KMS-11 (cell line): Measurements from ENCODE around the gene PPFIBP2.

Experiments
- H2AFZ ChIP-seq: fragments of 200-600 bp; sonication (generic); 2 replicates; pipeline ENCODE4 v1.6.1; 2016; ENCODE audit warnings: antibody characterized with exemption, mixed run types, low read depth
- H3K27ac ChIP-seq: fragments of 200-600 bp; sonication (generic); 2 replicates; pipeline ENCODE4 v1.6.1; 2016; ENCODE audit warnings: mild to moderate bottlenecking, mixed run types
- H3K27me3 ChIP-seq: fragments of 200-600 bp; sonication (generic); 2 replicates; pipeline ENCODE4 v1.6.1; 2017; ENCODE audit warnings: mild to moderate bottlenecking, low read depth, mixed run types, moderate library complexity; ENCODE audit not compliant: insufficient read depth
- H3K36me3 ChIP-seq: fragments of 200-600 bp; sonication (generic); 2 replicates; pipeline ENCODE4 v1.6.1; 2017; ENCODE audit warnings: mild to moderate bottlenecking, mixed run types; ENCODE audit not compliant: insufficient read depth
- H3K4me1 ChIP-seq: fragments of 200-600 bp; sonication (generic); 2 replicates; pipeline ENCODE4 v1.6.1; 2016; ENCODE audit warnings: mild to moderate bottlenecking, low read depth, mixed run types; ENCODE audit not compliant: poor library complexity, severe bottlenecking
- H3K4me2 ChIP-seq: fragments of 200-600 bp; sonication (generic); 2 replicates; pipeline ENCODE4 v1.7.0; 2016; ENCODE audit warnings: mild to moderate bottlenecking, mixed run types
- H3K4me3 ChIP-seq: fragments of 200-600 bp; sonication (generic); IDR thresholded peaks from 2 replicates; pipeline ENCODE4 v1.6.1; 2017; ENCODE audit warnings: low read depth, low read length, mixed read lengths; ENCODE audit not compliant: insufficient read depth
- H3K79me2 ChIP-seq: fragments of 200-600 bp; sonication (generic); 2 replicates; pipeline ENCODE4 v1.6.1; 2016; ENCODE audit warnings: low read depth, mixed run types; ENCODE audit not compliant: insufficient read depth
- H3K9ac ChIP-seq: fragments of 200-600 bp; sonication (generic); 2 replicates; pipeline ENCODE4 v1.6.1; 2016; ENCODE audit warnings: mild to moderate bottlenecking, mixed run types
- H4K20me1 ChIP-seq: fragments of 200-600 bp; sonication (generic); 2 replicates; pipeline ENCODE4 v1.6.1; 2016; ENCODE audit warnings: mild to moderate bottlenecking, mixed run types; ENCODE audit not compliant: insufficient read depth
- TF ChIP-seq, protein P1 (sequence below): fragments of 200-600 bp; sonication (generic); conservative IDR thresholded peaks from 2 replicates; pipeline ENCODE4 v1.6.1; 2017; ENCODE audit warnings: low read depth, mild to moderate bottlenecking, antibody characterized with exemption, low read length, moderate library complexity, mixed read lengths

Gene PPFIBP2

DNA sequence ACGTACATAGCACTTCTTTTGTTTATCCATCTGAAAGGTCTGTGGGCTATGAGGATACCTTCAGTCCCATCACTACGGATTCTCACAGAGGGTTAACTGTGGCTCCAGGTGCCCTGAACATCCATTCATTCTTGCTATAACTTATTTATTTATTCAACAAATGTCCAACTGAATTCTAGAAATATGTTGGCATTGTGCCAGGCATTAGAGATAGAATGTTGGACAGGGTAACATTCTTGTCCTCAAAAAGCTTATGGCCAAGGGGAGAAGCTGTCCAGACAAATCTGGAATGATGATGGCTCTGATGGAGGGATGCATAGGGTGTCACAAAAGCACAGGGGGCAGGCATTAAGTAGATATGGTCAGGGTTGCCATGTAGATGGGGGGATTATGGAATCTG, 20.1 kb upstream of the PPFIBP2 start:
- no peak overlapping the region for H3K27ac ChIP-seq
- TF ChIP-seq, protein P1, sequence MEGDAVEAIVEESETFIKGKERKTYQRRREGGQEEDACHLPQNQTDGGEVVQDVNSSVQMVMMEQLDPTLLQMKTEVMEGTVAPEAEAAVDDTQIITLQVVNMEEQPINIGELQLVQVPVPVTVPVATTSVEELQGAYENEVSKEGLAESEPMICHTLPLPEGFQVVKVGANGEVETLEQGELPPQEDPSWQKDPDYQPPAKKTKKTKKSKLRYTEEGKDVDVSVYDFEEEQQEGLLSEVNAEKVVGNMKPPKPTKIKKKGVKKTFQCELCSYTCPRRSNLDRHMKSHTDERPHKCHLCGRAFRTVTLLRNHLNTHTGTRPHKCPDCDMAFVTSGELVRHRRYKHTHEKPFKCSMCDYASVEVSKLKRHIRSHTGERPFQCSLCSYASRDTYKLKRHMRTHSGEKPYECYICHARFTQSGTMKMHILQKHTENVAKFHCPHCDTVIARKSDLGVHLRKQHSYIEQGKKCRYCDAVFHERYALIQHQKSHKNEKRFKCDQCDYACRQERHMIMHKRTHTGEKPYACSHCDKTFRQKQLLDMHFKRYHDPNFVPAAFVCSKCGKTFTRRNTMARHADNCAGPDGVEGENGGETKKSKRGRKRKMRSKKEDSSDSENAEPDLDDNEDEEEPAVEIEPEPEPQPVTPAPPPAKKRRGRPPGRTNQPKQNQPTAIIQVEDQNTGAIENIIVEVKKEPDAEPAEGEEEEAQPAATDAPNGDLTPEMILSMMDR, result no peak
- no peak overlapping the region for H3K4me3 ChIP-seq
- H3K4me1 ChIP-seq, result no peaks in the 10 kb centered on the region
- no peaks in the 10 kb centered on the region for H3K79me2 ChIP-seq
- H3K27me3 ChIP-seq, result no peaks in the 10 kb centered on the region
- H3K4me2 ChIP-seq, result no peak overlapping the region
- no peak overlapping the region for H2AFZ ChIP-seq
- no peaks in the 10 kb centered on the region for H4K20me1 ChIP-seq
- no peaks in the 10 kb centered on the region for H3K36me3 ChIP-seq
- no peak overlapping the region for H3K9ac ChIP-seq

DNA sequence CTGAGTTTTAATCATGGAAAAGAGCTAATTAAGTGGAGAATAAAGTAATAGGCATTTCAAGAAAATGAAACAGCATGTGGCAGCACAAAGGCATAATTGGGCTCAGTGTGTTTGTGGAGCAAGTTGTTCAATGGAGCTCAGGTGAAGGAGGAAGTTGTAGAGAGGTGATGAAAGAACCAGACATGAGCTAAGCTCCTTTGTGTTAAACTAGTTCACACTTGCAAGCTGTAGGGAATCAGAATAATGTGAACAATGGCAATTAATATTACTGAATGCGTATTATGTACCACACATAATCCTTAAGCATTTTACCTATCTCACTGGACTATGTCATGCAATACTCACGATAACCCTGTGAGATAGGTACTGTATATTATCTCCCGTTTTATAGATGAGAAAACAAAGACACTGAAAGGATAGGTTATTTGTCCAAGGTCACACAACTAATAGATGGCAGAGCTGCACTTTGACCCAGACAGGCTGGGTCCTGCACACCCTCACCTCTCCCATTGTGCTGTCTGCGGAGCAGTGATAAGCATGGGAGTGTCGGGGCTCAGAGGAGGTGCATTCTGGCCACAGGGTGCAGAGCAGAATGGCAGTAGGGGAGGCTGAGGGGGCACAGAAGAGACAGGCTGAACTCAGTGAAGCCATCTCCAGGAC, 19.6 kb upstream of the PPFIBP2 start:
- TF ChIP-seq, protein P1, result no peak
- H3K9ac ChIP-seq, result no peak overlapping the region
- no peak overlapping the region for H3K4me3 ChIP-seq
- H3K4me2 ChIP-seq, result no peak overlapping the region
- no peaks in the 10 kb centered on the region for H3K36me3 ChIP-seq
- H3K4me1 ChIP-seq, result no peaks in the 10 kb centered on the region
- no peaks in the 10 kb centered on the region for H4K20me1 ChIP-seq
- H3K27me3 ChIP-seq, result no peaks in the 10 kb centered on the region
- no peak overlapping the region for H3K27ac ChIP-seq
- H2AFZ ChIP-seq, result no peak overlapping the region
- no peaks in the 10 kb centered on the region for H3K79me2 ChIP-seq

DNA sequence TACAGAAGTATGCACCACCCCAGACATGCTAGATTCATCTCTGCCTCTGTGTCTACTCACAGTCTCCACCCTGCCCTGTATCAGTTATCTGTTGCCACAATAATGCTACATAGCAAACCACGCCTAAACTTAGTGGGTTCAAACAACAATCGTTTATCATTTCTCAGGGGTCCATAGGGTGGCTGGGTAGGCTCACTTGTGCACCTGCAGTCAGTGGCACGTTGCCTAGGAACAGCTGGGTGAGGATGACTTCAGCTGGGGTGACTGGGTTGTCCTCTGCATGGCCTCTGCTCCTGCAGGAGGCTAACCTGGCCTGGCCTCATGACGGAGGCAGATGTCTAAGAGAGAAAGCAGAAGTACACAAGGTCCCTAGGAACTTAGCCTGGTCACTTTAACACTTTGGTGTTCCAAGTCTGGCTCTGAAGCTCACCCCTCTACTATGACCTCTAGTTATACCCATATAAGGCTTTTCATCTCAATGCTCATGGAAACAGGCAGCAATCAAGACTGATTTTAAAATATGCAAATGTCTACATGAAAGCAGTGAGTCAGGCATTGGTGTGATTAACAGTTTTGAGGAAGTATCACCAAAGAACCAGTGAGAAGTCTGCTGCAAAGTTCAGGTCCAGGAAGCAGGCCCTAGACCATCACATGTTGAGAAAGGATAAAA, 17.8 kb upstream of the PPFIBP2 start:
- no peak overlapping the region for H3K4me3 ChIP-seq
- H3K79me2 ChIP-seq, result no peaks in the 10 kb centered on the region
- no peak overlapping the region for H3K27ac ChIP-seq
- no peak overlapping the region for H3K4me2 ChIP-seq
- no peaks in the 10 kb centered on the region for H3K36me3 ChIP-seq
- TF ChIP-seq, protein P1, result no peak
- H3K27me3 ChIP-seq, result no peaks in the 10 kb centered on the region
- H2AFZ ChIP-seq, result no peak overlapping the region
- no peaks in the 10 kb centered on the region for H3K4me1 ChIP-seq
- H3K9ac ChIP-seq, result no peak overlapping the region
- H4K20me1 ChIP-seq, result no peaks in the 10 kb centered on the region

DNA sequence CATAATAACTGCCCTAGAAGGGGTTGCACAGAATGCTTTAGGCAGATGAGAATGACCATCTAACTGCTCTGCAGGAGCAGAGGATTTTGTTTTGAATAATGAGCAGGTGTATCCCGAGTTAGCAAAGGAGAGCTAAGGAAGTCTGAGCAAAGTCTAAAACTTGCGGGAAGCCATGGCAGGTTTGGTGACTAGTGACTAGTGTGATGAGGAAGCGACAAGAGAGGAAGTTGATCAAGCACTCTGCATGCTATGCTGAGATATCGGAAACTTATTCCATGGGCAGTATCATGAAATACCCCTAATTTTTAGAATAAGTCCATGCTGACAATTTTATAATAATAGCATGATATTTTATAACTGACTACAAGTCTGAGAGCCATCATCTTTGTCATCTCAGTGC, 15.6 kb upstream of the PPFIBP2 start:
- TF ChIP-seq, protein P1, result no peak
- Histone ChIP-seq H3K4me3 (no peak overlapping the region), H3K9ac (no peak overlapping the region), H3K36me3 (no peaks in the 10 kb centered on the region), H3K27ac (no peak overlapping the region), H4K20me1 (no peaks in the 10 kb centered on the region), H3K4me1 (no peaks in the 10 kb centered on the region), H3K79me2 (no peaks in the 10 kb centered on the region), H2AFZ (no peak overlapping the region), H3K27me3 (no peaks in the 10 kb centered on the region), H3K4me2 (no peak overlapping the region)
